Measurements from ENCODE around the gene RBM39.

GRCh38 chr20:35756404-35756803, 14.3 kb upstream of the RBM39 start:
- no peak for TF ChIP-seq CTCF (IDR thresholded peaks at IDR 0.05)
- TF ChIP-seq POLR2A (IDR thresholded peaks at IDR 0.05) = no peak
